ENCODE results near the gene MYL3.

- TF ChIP-seq CTCF (IDR thresholded peaks at IDR 0.05) (no peak), ZFX (IDR thresholded peaks at IDR 0.05; ENCODE audit: borderline replicate concordance) (no peak)
These were observed 10.9 kb downstream of the MYL3 start for GRCh38 chr3:46852334-46852720.

Measured in 22Rv1 (cell line).